ENCODE data around the gene VPS26B. TPM values are rescaled to one million over a fixed set of nuclear protein-coding genes. Genes with fewer than 3 reads are reported as not detected.

The VPS26B gene
- total RNA-seq, 4 donors from 2014 or later = 33.8 to 74.0 (median 64.0) TPM

DNA sequence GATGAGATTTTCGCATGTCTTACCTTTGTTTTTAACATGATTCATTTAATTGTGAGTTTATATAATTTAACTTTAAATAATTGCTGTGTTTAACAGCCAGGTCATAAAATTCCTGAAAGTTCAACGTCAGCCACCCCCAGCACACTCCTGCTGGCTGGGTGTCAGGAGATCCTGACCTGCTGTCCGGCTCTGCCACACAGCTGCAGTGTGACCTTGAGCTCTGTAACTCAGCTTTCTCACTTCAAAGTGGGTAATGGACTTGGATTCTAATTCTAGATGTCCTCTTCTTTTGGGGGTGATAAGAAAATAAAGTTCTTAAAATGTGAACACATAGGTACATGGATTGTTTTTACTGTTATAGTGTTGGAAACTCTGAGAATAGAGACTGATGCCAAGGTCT lies 10.9 kb downstream of the VPS26B start:
- DNase-seq = no peak
- peaks cover 0 to 36% (median 0%) of the 10 kb centered on the region in 3 donors for H3K36me3 ChIP-seq
- no peaks in the 10 kb centered on the region for H3K27me3 ChIP-seq
- no peak overlapping the region for H3K4me3 ChIP-seq
- no peak for TF ChIP-seq POLR2A (IDR thresholded peaks at IDR 0.05)
- TF ChIP-seq, protein P1, sequence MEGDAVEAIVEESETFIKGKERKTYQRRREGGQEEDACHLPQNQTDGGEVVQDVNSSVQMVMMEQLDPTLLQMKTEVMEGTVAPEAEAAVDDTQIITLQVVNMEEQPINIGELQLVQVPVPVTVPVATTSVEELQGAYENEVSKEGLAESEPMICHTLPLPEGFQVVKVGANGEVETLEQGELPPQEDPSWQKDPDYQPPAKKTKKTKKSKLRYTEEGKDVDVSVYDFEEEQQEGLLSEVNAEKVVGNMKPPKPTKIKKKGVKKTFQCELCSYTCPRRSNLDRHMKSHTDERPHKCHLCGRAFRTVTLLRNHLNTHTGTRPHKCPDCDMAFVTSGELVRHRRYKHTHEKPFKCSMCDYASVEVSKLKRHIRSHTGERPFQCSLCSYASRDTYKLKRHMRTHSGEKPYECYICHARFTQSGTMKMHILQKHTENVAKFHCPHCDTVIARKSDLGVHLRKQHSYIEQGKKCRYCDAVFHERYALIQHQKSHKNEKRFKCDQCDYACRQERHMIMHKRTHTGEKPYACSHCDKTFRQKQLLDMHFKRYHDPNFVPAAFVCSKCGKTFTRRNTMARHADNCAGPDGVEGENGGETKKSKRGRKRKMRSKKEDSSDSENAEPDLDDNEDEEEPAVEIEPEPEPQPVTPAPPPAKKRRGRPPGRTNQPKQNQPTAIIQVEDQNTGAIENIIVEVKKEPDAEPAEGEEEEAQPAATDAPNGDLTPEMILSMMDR (IDR thresholded peaks at IDR 0.05) = no peak
- H3K27ac ChIP-seq = no peak overlapping the region
- no peaks in the 10 kb centered on the region for H3K9me3 ChIP-seq
- H3K4me1 ChIP-seq = no peaks in the 10 kb centered on the region

DNA sequence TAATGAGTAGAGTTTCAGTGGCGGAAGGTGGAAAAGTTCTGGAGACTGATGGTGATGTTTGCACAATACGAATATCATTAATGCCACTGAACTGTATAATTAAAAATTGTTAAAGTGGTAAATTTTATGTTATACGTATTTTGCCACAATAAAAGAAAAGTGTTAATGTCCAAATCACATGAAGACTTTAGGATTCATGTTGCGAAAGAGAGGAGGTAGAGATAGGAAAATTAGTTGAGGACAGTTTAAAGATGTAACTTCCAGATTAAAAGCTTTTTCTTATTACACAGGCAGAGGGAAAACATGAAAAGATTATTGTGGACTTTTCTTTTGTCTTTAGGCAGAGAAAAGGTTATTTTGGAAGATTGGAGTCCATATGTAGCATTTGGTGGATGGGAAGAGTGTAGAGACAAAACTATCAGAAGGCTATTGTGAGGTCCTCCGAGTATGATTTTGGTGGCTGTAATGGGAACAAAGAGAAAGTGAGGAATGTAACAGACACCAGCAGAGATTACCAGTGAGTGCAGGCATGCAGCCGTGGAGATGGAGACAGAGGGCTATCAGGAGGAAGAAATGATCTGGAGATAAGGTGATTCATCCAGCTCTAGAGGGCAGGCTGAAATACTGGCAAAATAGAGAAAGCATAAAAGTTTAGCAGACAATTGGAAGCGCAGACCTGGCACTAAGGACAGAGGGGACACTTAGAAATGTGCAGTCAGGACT lies 12.5 kb downstream of the VPS26B start:
- no peak for DNase-seq
- no peaks in the 10 kb centered on the region for H3K27me3 ChIP-seq
- no peak overlapping the region for H3K4me3 ChIP-seq
- TF ChIP-seq POLR2A (IDR thresholded peaks at IDR 0.05) = no peak
- TF ChIP-seq, protein P1 (IDR thresholded peaks at IDR 0.05) = no peak
- no peak overlapping the region for H3K27ac ChIP-seq
- H3K9me3 ChIP-seq = no peaks in the 10 kb centered on the region
- H3K36me3 ChIP-seq = peaks cover 0 to 48% (median 0%) of the 10 kb centered on the region in 3 donors
- no peaks in the 10 kb centered on the region for H3K4me1 ChIP-seq

- H3K4me3 ChIP-seq = no peak overlapping the region
- no peak for DNase-seq
- H3K4me1 ChIP-seq = no peaks in the 10 kb centered on the region
- no peak overlapping the region for H3K27ac ChIP-seq
- no peaks in the 10 kb centered on the region for H3K9me3 ChIP-seq
- peaks cover 0 to 53% (median 0%) of the 10 kb centered on the region in 3 donors for H3K36me3 ChIP-seq
- no peaks in the 10 kb centered on the region for H3K27me3 ChIP-seq
- no peak for TF ChIP-seq POLR2A (IDR thresholded peaks at IDR 0.05)
- TF ChIP-seq, protein P1 (IDR thresholded peaks at IDR 0.05) = no peak
Observed at GRCh38 chr11:134237557-134237922, 13.1 kb downstream of the VPS26B start.

GRCh38 chr11:134238956-134239355 lies 14.5 kb downstream of the VPS26B start:
- H3K27me3 ChIP-seq = no peaks in the 10 kb centered on the region
- no peak overlapping the region for H3K27ac ChIP-seq
- no peak for DNase-seq
- H3K4me3 ChIP-seq = no peak overlapping the region
- no peak for TF ChIP-seq POLR2A (IDR thresholded peaks at IDR 0.05)
- no peaks in the 10 kb centered on the region for H3K9me3 ChIP-seq
- no peaks in the 10 kb centered on the region for H3K4me1 ChIP-seq
- H3K36me3 ChIP-seq = peaks cover 0 to 63% (median 0%) of the 10 kb centered on the region in 3 donors

- TF ChIP-seq, protein P1 (IDR thresholded peaks at IDR 0.05) = no peak
- no peak for TF ChIP-seq POLR2A (IDR thresholded peaks at IDR 0.05)
- H3K27ac ChIP-seq = no peak overlapping the region
- peaks cover 0 to 69% (median 0%) of the 10 kb centered on the region in 3 donors for H3K36me3 ChIP-seq
- no peaks in the 10 kb centered on the region for H3K27me3 ChIP-seq
- no peak overlapping the region for H3K4me3 ChIP-seq
- no peaks in the 10 kb centered on the region for H3K9me3 ChIP-seq
- DNase-seq = no peak
- no peaks in the 10 kb centered on the region for H3K4me1 ChIP-seq
Observed at GRCh38 chr11:134240592-134240991, 16.1 kb downstream of the VPS26B start.

DNA sequence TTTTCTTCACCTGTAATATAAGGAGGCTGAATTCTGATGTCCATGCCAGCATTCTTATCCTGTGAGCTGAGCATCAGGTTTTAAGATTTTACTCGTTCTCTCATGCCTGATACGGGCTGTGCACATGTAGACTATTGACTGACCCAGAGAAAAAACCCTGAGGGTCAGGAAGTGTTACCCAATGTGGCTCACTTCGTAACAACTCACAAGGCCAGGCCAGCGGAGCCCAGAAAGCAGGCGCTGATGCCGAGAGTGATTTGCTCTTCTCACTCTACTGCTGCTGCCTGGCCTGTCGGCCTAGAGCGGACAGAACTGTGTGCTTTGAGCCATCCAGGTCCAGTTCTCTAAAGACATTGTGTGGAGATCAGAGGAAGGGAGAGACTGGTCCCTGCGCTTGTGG lies 17.9 kb downstream of the VPS26B start:
- DNase-seq = no peak
- H3K36me3 ChIP-seq = peaks cover 0 to 84% (median 0%) of the 10 kb centered on the region in 3 donors
- TF ChIP-seq, protein P1 (IDR thresholded peaks at IDR 0.05) = no peak
- no peak overlapping the region for H3K27ac ChIP-seq
- H3K4me1 ChIP-seq = no peaks in the 10 kb centered on the region
- no peak overlapping the region for H3K4me3 ChIP-seq
- no peaks in the 10 kb centered on the region for H3K27me3 ChIP-seq
- no peaks in the 10 kb centered on the region for H3K9me3 ChIP-seq

All from Peyer's patch (tissue), 4 donors.